GM12878 (cell line): Measurements from ENCODE around the gene SULT2B1.

Source experiments
- ATF3 ChIP-seq: IDR thresholded peaks from 2 replicates; pipeline ENCODE4 v1.6.1; 2011; ENCODE audit warnings: low read depth, mild to moderate bottlenecking, low read length, moderate library complexity, borderline replicate concordance; ENCODE audit errors: extremely low read depth
- BCL3 ChIP-seq: IDR thresholded peaks from 2 replicates; pipeline ENCODE4 v1.6.1; 2011; ENCODE audit warnings: borderline replicate concordance, low read depth, mild to moderate bottlenecking, moderate library complexity, low read length; ENCODE audit not compliant: insufficient read depth, poor library complexity, severe bottlenecking
- CEBPB ChIP-seq, 2 experiments: fragments of 150-350 bp in 1 of 2; IDR thresholded peaks; 2 replicates each; pipeline ENCODE4 v1.6.1; 2012 to 2014; ENCODE audit warnings: low read depth in 2 of 2, low read length in 2 of 2, borderline replicate concordance in 1 of 2, inconsistent platforms in 1 of 2
- CTCF ChIP-seq, 3 experiments: IDR thresholded peaks in 2 of 3; conservative IDR thresholded peaks in 1 of 3; 2 replicates each; pipeline ENCODE4 v1.5.1; 2011; ENCODE audit warnings: low read depth in 3 of 3, low read length in 3 of 3, mild to moderate bottlenecking in 3 of 3, control low read depth in 2 of 3, moderate library complexity in 2 of 3, inconsistent platforms in 1 of 3, mixed read lengths in 1 of 3; ENCODE audit not compliant: control insufficient read depth in 2 of 3, insufficient read depth in 1 of 3; ENCODE audit errors: extremely low read depth in 1 of 3
- EP300 ChIP-seq, 2 experiments: fragments of 150-350 bp in 1 of 2; IDR thresholded peaks; 2 replicates each; pipeline ENCODE4 v1.6.1; 2011 to 2012; ENCODE audit warnings: low read depth in 2 of 2, low read length in 2 of 2, borderline replicate concordance in 1 of 2, improper control_type of control experiment in 1 of 2, inconsistent platforms in 1 of 2; ENCODE audit not compliant: control insufficient read depth in 1 of 2
- GABPA ChIP-seq: IDR thresholded peaks from 2 replicates; pipeline ENCODE4 v1.6.1; 2014; ENCODE audit warnings: antibody characterized with exemption, low read depth, mild to moderate bottlenecking, inconsistent platforms
- MYC ChIP-seq: IDR thresholded peaks from 2 replicates; pipeline ENCODE4 v1.6.1; 2011; ENCODE audit warnings: mild to moderate bottlenecking, low read length, moderate library complexity, inconsistent platforms; ENCODE audit not compliant: insufficient read depth, insufficient replicate concordance, insufficient read length, severe bottlenecking
- POLR2A ChIP-seq: IDR thresholded peaks from 2 replicates; pipeline ENCODE4 v1.6.1; 2011; ENCODE audit warnings: low read depth, mild to moderate bottlenecking, low read length
- REST ChIP-seq: IDR thresholded peaks from 2 replicates; pipeline ENCODE4 v1.6.1; 2012; ENCODE audit warnings: mild to moderate bottlenecking, low read depth, low read length
- SIN3A ChIP-seq: IDR thresholded peaks from 2 replicates; pipeline ENCODE4 v1.6.1; 2012; ENCODE audit warnings: low read depth, low read length, improper control_type of control experiment
- TF ChIP-seq, protein P1 (sequence below): fragments of 450-650 bp; IDR thresholded peaks from 2 replicates; pipeline ENCODE4 v1.6.1; 2017; ENCODE audit warnings: mild to moderate bottlenecking, moderate library complexity

- TF ChIP-seq BCL3 (no peak), CTCF (IDR thresholded peaks at IDR 0.05 in 2 of 3, conservative IDR thresholded peaks at IDR 0.05 in 1 of 3; ENCODE audit: control insufficient read depth in 2 of 3, extremely low read depth in 1 of 3, insufficient read depth in 1 of 3, low read depth in 3 of 3, low read length in 3 of 3) (no peak), ATF3 (no peak), EP300 (IDR thresholded peaks at IDR 0.05; ENCODE audit: borderline replicate concordance in 1 of 2, control insufficient read depth in 1 of 2, low read depth in 2 of 2, low read length in 2 of 2) (no peak), REST (no peak), SIN3A (no peak), POLR2A (no peak), GABPA (no peak), MYC (no peak), CEBPB (IDR thresholded peaks at IDR 0.05; ENCODE audit: borderline replicate concordance in 1 of 2, low read depth in 2 of 2, low read length in 2 of 2) (no peak)
- TF ChIP-seq, protein P1, sequence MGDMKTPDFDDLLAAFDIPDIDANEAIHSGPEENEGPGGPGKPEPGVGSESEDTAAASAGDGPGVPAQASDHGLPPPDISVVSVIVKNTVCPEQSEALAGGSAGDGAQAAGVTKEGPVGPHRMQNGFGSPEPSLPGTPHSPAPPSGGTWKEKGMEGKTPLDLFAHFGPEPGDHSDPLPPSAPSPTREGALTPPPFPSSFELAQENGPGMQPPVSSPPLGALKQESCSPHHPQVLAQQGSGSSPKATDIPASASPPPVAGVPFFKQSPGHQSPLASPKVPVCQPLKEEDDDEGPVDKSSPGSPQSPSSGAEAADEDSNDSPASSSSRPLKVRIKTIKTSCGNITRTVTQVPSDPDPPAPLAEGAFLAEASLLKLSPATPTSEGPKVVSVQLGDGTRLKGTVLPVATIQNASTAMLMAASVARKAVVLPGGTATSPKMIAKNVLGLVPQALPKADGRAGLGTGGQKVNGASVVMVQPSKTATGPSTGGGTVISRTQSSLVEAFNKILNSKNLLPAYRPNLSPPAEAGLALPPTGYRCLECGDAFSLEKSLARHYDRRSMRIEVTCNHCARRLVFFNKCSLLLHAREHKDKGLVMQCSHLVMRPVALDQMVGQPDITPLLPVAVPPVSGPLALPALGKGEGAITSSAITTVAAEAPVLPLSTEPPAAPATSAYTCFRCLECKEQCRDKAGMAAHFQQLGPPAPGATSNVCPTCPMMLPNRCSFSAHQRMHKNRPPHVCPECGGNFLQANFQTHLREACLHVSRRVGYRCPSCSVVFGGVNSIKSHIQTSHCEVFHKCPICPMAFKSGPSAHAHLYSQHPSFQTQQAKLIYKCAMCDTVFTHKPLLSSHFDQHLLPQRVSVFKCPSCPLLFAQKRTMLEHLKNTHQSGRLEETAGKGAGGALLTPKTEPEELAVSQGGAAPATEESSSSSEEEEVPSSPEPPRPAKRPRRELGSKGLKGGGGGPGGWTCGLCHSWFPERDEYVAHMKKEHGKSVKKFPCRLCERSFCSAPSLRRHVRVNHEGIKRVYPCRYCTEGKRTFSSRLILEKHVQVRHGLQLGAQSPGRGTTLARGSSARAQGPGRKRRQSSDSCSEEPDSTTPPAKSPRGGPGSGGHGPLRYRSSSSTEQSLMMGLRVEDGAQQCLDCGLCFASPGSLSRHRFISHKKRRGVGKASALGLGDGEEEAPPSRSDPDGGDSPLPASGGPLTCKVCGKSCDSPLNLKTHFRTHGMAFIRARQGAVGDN: no peak
Observed at GRCh38 chr19:48561412-48561811, 9.4 kb downstream of the SULT2B1 start.
